Dedifferentiated amniotic fluid mesenchymal stem cell (primary cell): Measurements from ENCODE around the gene SHTN1.

Experiments
- DNase-seq: peaks from one replicate; pipeline ENCODE4 v3.0.0-alpha.2; 2016; ENCODE audit errors: extremely low spot score

The SHTN1 gene

GRCh38 chr10:116917481-116917880 lies 87.5 kb downstream of the SHTN1 start:
- DNase-seq, result no peak

GRCh38 chr10:116915340-116915739 lies 89.6 kb downstream of the SHTN1 start:
- DNase-seq, result no peak

DNA sequence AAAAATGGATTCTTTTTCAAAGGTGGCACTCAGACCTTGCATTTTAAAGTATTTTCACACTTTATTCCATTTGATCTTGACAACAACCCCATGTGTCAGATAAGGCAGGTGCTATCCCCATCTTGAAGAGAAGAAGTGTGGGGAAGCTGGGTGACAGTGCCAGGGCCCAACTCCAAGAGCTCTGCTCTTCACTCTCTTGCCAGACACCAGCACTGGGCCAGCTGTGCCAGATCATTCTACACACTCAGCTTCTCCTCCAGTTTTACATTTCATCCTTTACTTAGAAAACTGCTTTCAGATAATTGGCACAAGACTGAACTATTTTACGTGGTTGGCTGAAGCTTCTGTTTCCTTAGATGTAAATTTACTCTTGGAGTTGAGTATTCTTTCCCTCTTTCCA lies 91.3 kb downstream of the SHTN1 start:
- no peak for DNase-seq

DNA sequence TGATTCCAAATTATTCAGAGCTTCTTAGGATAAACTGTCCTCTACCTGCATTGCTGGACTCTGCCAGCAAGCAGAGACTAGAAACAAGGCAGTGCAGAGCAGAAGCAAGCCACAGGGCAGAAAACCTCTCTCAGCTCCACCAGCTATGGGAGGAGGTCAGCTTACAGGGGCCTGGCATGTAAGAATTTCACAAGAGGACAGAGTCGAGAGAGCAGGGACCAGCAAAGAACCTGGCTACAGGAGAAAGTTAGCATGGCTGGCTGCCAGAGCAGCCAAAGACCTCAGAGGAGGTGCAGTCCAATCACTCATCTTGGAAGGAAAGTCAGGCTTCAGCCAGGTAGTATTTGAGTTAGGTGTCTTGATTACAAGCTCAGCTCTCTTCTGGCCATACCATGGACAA lies 92.8 kb downstream of the SHTN1 start:
- DNase-seq, result no peak

DNA sequence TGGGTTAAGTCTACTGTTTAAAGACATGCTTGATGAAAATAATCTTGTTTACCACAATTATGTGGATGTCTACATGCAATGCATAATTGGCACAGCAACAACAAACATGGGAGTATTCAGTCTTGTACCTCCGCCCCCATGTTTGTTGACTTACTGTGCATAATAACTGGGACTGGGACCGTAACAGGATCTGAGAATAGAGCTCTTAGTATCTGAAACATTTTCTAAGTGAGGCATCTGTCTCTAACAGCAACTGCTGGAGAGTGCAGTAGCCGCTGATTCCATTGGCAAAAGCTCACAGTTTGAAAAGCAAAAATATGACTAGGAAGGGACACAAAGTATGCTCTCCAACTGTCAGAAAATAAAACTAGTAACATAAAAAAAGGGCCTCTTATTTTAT lies 94.1 kb downstream of the SHTN1 start:
- DNase-seq, result no peak

- no peak for DNase-seq
These were observed 95.7 kb downstream of the SHTN1 start for GRCh38 chr10:116909307-116909706.

GRCh38 chr10:116907245-116907987 lies 97.6 kb downstream of the SHTN1 start:
- no peak for DNase-seq

DNA sequence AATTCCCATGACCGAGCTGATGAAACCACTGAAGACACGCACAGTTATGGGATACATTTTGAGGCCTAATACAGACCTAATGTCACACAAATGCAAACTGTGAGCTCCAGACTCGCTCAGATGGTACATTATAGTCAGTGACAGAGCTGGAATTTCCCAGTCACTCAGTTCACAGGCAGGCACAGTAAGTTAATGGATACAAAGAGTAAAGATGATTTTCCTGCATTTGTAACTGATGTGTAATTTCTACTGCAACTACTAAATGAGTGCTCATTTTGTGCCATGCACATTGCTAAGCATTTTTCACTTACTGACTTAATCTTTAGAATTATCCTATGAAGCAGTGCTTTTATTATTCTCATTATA lies 99.2 kb downstream of the SHTN1 start:
- no peak for DNase-seq

- no peak for DNase-seq
These were observed 105.4 kb downstream of the SHTN1 start for GRCh38 chr10:116899626-116900025.

- DNase-seq, result no peak
These were observed 111.3 kb downstream of the SHTN1 start for GRCh38 chr10:116893686-116894037.

- no peak for DNase-seq
These were observed 111.9 kb downstream of the SHTN1 start for GRCh38 chr10:116892907-116893685.

DNA sequence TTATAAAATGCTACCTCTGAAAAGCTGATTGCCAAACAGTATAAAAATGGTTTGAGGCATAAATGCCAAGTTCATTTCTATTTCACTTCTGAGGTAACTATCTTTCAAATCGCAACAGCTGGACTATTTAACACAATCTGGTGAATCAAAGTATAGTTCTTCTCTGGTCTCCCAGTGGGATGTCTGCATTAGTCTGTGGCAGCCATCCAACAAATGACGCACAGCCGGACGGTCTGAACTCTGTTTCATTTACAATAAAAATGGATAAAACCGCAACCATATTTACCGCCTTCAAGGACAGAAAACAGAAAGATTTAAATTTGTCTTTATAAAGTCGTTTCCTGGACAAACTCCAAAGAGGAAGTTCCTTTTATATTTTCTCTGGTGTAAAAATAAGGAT lies 113.8 kb downstream of the SHTN1 start:
- DNase-seq, result peak; percentile 19

GRCh38 chr10:116889066-116889465 lies 115.9 kb downstream of the SHTN1 start:
- no peak for DNase-seq

DNA sequence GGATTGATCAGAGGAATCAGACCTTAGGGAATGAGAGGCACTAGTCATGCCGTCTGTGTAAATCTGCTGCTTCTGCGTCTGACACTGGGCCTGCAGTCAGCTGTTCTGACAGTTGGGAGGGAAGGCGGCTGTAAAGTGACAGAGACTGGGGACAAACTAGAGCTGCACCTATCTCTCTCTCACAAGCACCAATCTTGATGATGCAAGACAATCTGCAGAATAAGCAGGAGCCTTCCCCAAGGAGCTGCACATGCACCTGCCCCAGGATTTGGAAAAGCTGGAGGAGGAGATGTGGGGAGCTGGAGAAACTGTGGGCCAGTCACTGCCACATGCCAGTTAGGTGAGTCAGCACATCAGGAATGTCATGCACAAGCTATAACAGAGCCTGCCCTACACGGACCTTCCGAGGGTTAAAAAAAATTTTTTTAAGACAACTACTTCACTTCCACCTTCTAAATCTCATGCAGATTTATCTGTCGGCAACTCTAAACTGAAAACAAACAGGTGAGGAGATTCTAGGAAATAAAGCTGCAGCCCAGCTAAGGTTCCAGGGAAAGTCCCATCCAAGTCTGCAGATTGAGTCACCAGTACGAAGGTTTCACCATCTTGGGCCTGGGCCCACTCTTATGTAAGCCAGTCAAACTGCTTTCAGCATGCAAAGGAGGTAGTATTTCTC lies 116.5 kb downstream of the SHTN1 start:
- DNase-seq, result peak; percentile 32

DNA sequence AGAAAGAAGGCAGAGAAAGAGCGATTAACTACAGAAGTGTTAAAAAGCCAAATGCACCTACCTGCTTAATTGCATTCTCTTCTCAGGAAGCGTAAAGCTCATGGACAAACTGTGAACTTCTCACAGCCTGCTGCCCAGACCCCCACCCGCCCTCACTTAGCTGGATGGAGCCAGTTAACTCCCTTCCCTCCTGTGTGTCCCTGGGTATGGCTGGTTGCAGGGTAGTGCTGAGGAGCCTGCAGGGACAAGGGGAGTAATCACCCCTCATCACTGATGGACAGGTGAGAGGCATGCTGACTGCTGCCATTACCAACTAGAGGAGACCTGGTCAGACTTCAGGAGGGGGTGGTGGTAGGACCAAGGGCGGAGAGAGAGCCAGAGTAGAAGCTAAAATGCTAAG lies 118.2 kb downstream of the SHTN1 start:
- no peak for DNase-seq

DNA sequence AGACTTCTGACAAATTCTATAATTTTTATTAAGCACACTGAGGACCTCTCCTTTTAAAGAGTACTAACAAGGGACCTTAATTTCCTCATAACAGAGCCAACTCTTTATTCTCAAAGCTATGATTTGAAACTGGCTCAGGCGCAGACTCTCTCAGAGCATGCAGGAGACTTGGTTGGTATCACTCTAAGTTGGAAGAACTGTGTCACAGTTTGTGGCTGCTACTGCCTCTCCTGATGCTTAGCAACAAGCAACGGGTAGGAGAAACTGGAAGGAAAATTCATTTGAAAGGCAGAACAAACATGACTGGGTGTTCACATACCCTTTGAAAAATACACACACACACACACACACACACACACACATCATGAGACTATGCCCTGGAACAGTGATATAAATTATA lies 122.3 kb downstream of the SHTN1 start:
- DNase-seq, result no peak

DNA sequence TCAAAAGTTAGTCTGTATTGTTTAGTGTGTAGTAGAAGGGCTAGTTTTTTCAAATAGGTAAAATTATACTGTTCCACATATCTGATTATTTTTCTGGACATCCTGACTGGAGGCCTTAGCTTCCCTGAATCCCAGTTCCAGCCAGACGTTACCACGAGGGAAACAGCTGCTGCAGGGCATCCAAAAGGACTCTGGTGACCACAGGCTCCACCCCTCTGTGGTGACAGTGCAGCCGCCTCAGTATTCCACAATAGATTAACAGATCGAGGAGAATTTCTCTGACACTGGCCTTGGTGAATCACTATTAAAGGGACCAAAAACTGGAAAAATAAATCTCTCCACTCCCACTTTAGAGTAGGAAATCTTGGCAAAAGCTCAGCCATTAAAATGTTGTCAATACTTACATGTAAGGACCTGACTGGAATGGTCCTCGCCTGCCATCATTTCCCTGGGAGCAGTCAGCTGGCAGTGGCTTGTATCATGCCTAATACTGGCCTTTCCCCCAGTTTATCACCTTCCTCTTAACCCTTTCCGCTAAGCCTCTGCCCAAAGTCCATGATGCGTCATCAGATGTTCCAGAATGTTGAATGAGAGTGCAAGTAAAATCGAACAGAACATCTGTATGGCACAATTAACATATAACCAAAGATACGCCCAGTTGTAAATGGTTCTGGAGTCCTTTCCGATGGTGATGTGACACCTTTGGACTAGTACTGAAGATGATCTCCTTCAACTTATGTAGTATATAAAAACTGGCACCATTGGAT lies 124.1 kb downstream of the SHTN1 start:
- DNase-seq, result no peak

DNA sequence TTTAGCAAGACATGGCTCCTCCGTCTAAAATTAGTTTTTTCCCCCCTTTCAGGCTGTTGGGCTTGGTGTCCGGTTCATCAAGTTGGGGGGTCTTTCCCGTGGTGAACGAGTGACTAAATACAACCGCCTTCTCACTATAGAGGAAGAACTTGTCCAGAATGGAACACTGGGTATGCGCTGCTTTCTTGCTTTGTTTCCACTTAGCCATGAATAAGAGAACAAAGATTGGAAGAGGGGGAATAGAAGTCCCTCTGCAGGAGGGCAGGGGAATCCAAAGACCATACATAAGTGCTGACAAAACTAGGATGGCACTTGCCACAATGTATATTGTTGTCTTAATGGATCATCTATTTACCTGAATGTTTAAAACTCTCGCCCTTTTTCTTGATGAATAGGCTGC lies 125.2 kb downstream of the SHTN1 start:
- no peak for DNase-seq

GRCh38 chr10:116878123-116878522 lies 126.9 kb downstream of the SHTN1 start:
- DNase-seq, result no peak

GRCh38 chr10:116877391-116877790 lies 127.6 kb downstream of the SHTN1 start:
- DNase-seq, result no peak

- DNase-seq, result no peak
These were observed 129.1 kb downstream of the SHTN1 start for GRCh38 chr10:116875897-116876296.

DNA sequence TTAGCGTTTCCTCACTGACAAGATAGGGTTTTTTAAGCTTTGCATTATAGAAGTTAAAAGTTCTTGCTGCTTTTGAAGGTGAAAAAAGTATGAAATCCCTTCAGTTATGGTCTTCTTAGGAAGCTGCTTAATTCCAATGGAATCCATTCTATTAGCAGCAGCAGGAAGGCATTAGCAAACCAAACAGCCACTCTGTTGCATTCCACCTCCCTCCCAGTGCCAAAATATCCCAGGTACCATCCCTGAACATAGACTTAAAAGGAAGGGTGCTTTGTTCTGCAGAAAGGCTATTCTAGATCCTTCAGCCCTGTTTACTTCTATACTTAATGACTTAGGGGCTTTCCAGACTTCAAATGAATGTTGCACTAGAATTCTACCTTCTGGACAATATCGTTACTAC lies 131.9 kb downstream of the SHTN1 start:
- DNase-seq, result no peak
